Measurements from ENCODE around the gene UXS1.

The UXS1 gene

DNA sequence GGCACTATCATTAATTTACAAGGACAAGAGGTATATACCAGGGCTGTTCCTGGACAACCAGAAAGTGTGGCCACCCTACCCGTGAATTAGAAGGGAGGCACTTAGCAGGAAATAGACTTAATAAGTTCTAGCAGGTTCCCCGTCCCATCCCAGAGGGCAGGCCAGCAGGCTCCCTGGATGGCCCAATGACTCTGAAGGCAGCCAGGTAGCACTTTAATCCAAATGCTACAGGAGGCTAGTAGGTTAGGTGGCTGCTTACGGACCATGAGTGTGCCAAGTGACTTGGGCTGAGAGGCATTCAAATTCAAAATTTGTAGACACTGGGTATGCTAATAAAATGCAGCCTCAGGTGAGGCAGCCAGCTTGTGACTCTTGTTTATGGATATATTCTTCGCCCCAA, 123.9 kb downstream of the UXS1 start:
- no peak for DNase-seq

DNA sequence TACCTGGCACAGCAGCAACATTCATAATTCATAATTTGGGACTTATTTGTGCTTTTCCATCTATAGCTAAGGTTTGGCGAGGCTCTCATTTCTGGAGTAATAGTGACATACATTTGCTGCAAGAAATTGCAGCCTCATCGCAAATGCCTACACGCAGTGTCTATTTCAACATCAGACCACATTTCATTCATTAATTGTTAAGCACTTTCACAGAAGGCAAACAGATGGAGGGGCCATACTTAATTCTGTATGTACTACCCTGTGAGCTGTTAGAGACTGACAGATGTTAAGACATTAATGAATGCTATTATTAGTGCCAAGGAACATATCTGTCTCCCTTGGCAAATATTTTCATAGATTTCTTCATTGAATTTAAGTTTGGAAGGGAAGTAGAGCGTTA, 125.7 kb downstream of the UXS1 start:
- DNase-seq = no peak

DNA sequence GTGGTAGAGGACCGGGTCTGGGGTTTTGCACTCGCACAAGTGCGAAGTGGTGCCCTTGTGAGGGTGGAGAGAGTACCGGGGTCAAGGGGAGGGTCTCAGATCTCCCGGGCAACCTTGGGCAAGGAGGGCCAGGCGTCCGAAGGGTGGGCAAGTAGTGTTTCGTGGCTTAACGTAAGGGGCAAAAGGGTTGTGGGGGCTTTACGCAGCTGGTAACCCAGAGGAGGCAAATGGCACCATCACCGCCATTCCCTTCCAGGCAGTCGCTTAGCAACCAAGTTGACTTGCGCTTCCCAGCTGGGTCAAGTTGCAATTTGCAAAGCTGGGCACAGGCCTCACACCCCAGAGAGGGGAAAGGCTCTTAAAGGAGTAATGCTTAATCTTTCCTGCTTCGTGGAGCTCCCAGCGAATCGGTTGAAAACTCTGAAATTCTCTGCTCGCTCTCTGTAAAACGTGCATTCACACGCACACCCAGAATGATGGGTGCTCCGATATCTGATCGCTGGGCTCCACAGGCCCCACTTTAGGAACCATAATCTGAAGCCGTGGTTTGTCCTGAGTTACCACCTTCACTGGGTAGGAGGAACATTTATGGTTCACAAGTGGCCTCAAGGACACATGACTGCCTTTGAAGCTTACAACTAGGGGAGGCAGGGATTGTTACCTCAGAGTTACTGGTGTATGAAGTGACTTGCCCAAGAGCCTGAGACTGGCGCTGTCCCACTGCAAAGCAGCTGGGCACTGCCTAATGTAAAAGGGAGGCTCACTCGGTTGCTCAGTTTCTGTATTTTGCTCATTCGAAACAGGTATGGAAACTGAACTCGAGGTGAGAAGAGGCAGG, 127.9 kb downstream of the UXS1 start:
- no peak for DNase-seq

DNA sequence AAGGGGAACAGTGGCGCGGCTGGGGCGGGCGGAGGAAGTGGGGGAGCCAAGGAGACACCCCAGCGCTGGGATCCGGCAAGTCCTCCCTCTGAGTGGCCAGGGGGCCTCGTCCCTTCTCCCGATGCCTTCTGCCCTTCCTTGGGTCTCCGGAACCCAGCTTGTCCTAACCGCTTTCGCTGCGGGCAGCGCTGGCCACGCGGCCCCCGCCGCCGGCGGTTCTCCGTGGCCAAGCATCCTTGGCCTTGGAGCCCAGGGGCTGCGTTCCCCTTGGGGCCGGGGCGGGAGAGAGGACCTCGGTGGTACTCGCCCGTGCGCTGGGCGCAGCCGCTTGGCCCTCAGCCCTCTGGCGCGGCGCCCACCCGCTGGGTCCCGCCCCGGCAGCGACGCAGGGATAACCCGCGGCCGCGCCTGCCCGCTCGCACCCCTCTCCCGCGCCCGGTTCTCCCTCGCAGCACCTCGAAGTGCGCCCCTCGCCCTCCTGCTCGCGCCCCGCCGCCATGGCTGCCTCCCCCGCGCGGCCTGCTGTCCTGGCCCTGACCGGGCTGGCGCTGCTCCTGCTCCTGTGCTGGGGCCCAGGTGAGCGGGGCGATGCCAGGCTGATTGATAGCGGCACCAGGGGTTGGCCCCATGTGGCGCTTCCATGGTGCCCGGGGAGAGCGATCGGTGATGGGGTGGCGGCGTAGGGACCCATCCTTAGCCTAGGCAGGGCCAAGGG, 128.7 kb downstream of the UXS1 start:
- DNase-seq = no peak

DNA sequence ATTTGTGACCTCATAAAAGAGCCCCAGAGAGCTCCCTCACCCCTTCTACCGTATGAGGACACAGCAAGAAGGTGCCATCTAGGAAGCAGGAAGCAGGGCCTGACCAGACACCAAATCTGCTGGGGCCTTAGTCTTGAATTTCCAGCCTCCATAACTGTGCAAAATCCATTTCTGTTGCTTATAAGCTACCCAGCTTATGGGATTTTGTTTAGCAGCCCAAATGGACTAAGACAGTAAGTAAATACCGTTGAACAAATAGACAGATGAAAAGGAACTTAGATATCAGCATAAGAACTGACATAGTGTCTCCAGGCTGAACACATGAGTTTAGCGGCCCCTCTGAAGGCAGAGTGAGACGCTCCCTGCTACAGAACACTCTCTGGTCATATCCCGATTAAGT, 130.9 kb downstream of the UXS1 start:
- DNase-seq = no peak

DNA sequence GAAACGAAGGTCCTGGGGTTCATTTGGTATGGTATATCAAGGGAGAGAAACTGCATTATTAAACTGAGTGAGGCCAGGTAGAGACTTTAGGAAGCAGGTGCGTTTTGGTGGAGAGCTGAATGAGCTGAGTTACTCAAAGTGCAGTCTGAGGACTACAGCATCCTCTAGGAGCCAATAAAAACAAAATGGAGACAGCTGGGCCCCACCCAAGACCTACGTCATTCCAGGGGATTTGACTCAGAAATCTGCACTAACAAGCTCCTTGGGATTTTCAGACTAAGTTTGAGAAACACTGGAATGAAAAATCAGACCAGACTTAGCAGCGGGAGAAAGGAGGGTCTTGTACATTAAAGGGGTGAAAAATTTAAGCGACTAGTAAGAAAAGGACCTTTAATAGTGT, 131.5 kb downstream of the UXS1 start:
- DNase-seq = no peak

DNA sequence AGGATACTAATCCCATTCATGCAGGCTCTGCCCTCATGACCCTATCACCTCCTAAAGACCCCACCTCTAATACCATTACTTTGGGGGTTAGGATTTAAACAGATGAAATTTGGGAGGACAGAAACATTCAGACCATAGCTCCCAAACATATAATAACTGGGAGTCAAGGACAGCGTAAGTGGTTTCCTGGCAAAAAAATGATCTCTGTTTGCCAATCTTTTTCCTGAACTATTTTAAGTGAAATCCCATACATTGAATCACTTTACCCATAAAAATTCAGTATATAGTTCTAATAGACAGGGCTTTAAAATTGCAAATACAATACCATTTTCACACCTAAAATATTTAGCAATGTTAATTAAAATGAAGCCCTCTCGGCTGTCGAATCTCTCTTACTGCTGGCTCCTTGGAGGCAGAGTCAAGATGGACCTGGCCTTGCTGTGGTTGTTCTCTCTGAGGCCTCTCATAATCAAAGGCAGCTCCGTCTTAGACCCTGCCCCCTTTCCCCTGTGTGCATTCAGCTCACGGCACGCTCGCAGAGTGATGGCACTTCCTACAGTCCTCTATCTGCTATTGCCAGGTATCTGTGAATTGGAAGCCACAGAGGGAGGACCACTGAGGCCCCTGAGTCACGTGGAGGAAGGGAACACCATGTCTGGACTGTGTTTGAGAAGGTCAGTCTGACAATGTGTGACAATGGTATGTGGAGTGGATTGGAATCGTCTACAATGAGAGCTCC, 132.3 kb downstream of the UXS1 start:
- DNase-seq = no peak

DNA sequence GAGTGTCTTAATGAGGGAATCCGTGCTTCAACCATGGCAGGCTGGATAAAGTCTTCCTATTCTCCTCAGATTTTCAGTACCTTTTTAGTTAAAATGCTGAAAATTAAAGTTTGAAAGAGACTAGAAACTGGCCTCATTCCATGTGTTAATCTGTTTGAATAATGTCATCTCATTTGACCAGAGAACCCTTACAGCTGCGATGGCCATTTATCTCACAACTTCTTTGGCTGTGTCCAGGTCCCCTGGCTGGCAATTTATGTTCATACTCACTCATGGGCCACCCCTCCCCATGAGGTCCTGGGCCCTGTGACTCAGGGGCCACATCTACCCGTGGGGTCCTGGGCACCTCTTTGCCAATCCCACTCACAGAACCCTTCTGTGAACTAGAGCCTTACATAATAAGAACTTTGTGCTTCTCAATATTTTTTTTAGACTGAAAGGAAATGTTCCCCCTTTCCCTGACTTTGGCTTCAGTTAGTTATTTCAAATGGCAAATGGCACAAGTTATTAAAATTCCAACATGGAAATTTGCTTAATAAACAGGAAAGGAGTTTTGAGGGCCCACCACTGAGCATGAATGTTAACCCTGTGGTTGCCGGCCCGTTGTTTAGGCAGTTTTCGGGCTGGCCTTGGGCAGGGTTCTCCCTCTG, 134.6 kb downstream of the UXS1 start:
- DNase-seq = no peak

DNA sequence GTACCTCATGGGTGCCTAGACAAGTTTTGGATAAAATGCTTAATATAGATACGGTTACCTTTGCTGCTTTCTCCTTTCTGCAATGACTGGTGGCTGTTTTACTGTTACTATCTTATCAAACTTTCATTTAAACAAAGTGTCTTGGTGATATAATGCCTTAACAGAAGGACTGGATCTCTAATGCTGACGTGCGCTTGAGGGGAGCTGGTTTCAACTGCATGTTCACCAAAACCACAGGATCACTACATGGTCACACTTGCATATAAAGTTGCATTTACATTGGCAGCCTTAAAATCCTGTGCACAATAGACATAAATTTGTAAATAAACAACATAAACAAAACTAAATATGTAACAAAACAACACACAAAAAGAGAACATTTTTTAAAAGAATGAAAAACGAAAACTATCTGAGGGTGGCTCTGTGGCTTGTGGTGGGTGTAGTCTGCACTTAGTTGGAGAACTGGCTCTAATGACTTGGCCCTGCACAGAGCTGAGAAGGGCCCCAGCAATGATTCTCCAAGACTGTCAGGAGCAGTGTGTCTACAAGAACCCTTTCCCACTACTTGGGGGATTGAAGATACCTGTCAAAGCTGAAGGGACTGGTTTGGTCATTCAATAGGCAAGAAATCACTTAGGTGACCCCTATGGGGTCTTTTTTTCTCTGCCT, 135.5 kb downstream of the UXS1 start:
- DNase-seq = no peak

DNA sequence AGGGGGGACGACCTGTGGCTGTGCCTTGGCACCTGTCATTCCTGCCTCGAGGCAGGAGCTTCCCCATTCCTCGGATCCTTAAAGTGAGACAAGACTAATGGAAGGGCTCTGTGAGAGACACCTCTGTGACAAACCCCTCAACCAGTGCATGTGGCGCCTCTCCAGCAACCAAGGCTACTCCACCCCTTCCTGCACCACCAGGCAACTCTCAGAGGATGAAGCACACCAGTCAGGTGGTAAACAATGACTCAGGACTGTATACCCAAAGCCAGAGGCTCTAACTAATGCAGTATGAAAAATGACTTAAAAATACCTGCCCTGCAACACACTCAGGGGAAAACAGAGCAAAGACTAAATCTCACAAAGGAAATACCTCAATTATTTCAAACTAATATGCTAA, 136.9 kb downstream of the UXS1 start:
- no peak for DNase-seq

DNA sequence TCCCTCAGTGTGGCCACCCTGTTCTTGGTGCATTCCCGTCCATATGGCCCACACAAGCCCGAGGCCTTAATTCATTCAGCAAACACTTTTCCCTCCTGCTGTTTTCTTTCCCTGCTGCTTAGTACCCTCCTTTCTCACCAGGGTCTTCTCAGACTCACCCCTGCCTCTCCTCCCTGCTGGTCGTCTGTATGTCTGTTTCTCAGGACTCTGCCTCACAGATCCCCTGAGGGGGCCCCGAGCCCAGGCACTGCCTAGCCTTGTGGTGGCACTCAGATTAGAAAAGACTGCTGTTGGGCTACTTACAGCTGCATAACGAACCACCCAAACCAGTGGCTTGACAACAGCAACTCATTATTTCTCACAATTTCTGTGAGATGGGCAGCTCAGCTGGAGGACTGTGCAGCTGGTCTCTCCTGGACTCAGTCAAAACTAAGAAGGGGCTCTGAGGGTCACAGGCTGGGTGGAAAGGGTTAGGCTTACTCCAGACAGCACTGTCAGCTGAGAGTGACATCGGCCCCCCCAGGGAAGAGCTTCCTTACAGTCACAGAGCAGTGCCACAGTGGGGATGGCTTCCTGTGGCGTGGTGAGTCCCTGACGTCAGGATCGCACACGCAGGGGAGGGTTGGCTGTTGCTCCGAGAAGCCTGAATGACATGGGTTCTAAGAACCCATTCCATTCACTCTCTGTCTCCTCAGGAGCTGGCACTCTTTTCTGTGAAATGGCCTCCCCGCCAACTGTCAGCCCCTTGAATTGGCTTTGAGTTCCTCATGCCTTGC, 139.0 kb downstream of the UXS1 start:
- no peak for DNase-seq

DNA sequence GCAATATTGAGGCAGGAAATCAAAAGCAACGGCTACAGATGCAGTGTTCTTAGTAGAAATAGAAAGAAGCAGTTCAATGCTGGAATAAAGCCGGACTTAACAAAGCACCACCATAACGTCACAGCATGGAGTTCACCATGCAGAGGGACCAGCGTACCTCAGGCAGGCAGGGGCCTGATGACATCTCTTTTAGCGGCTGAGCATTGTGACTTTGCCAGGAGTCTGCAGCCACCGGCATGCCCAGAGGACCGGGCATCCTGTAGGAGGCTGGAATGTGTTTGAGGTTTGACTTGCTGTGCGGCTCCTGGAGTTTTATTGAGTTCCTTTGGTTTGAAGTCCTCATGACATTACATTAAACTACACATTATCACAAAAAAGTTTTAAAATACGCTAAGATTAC, 139.8 kb downstream of the UXS1 start:
- DNase-seq = no peak

DNA sequence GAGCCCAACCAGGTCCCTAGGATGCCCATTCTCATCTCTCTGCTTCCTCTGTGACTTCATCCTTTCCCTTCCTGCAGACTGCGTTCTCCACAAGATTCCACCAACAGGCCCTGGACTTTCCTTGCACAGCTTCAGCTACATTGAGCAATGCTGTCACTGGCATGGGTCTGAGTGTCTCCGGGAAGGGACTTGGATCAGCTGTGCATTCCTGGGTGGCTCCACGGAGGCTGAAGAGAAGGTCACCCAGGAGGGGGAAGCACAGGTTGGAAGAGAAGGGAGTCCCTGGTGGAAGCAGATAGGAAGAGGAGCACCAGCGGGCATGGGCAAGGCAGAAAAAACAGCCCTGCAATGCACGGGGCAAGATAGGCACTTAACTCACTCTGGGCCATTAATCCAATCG, 140.5 kb downstream of the UXS1 start:
- no peak for DNase-seq

DNA sequence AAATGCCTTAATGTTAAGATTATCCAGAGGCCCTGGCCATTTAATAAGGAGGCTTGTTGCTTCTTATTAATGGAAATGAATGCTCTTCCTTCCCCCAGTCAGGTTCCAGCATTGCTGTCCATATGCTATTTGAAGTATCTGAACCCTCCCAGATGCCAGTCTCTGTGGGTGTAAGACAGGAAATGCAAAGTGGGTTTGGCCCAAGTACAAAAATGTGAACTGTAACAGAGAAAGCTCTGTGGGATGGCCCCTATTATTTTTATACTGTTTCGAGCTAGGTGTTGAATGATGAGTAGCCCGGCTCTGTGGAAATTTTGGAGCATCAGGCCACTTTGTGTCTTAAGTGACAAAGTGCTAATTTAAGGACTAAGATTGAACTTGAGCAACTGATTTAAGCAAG, 141.0 kb downstream of the UXS1 start:
- peak; percentile 4 to 21 for DNase-seq

DNA sequence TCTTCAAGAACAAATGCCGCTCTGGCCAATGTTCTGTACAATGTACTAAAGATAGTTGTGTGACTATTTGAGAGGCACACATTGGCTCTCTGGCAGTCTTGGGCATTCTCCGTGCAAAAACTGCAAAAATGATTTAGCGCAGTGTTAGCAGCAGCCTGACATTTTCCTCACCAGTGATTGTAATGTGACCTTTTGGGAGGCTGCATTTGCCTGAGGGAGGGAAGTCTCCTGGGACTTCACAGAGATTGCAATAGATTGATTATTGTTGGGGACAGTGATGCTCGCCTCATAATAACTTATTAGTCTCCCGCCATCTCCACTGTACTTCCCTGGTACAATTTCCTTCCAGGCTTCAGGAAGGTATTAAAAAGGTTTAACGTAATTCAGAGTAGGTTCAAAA, 149.2 kb downstream of the UXS1 start:
- DNase-seq = no peak

DNA sequence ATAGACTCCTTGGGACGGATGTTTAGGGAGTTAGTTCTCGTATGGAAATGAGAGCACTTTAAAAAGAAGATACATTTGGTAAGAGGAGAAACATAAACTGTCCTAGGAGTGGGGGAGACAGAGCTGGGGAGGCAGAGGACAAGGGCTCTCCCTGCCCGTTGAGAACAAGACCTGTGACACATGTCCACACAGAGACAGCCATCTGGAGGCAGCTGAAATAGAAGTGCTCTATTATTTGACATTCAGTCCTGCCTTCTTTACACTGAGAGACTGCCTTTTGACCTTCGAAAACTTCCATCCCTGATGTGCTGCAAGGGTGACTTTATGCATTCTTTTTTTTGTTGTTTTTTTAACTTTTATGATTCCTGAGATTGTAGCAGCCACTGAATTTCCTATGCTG, 150.1 kb downstream of the UXS1 start:
- DNase-seq = no peak

Data from Kasumi-1 (cell line).